ENCODE results near the gene NUP35.

DNA sequence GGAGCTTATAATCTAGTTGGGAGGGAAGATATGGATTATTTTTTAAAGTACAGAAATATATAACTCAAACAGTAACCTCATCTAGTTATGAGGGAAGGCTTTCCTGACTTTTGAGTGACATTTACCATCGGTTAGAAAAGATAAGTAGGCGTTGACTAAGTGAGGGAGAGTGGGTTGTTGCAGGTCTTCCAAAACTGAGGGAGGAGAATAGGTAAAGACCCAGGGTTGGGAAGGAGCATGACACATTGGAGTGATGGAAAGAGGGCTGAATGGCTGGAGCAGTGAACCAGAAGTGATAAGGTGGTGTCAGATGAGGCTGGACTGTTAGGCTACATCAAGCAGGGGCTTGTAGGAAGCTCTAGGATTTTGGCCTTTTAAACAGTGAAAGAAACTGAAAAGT is 10.6 kb upstream of the NUP35 start:
- TF ChIP-seq POLR2A (IDR thresholded peaks at IDR 0.05; ENCODE audit: low read length) (no peak), GATA1 (IDR thresholded peaks at IDR 0.05; ENCODE audit: low read depth, low read length) (no peak)
